ENCODE results near the gene FAM83C.

The FAM83C gene

GRCh38 chr20:35297155-35297554 lies 4.9 kb upstream of the FAM83C start:
- no peak for DNase-seq

- no peak for DNase-seq
These were observed 3.9 kb upstream of the FAM83C start for GRCh38 chr20:35296101-35296554.

GRCh38 chr20:35295674-35296073 lies 3.4 kb upstream of the FAM83C start:
- no peak for DNase-seq

DNA sequence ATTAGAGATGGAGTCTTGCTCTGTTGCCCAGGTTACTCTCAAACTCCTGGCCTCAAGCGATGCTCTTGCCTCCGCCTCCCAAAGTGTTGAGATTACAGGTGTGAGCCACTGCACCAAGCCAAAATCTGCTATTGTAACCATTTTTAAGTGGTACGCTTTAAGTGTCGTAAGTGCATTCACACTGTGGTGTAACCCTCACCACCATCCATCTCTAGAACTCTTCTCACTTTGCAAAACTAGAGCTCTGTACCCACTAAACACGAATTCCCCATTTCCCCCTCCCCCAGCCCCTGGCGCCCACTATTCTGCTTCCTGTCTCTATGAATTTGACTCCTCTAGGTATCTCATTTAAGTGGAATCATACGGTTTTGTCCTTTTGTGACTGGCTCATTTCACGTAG lies 2.8 kb upstream of the FAM83C start:
- DNase-seq = no peak

- DNase-seq = no peak
These were observed 2.1 kb upstream of the FAM83C start for GRCh38 chr20:35294293-35294685.

DNA sequence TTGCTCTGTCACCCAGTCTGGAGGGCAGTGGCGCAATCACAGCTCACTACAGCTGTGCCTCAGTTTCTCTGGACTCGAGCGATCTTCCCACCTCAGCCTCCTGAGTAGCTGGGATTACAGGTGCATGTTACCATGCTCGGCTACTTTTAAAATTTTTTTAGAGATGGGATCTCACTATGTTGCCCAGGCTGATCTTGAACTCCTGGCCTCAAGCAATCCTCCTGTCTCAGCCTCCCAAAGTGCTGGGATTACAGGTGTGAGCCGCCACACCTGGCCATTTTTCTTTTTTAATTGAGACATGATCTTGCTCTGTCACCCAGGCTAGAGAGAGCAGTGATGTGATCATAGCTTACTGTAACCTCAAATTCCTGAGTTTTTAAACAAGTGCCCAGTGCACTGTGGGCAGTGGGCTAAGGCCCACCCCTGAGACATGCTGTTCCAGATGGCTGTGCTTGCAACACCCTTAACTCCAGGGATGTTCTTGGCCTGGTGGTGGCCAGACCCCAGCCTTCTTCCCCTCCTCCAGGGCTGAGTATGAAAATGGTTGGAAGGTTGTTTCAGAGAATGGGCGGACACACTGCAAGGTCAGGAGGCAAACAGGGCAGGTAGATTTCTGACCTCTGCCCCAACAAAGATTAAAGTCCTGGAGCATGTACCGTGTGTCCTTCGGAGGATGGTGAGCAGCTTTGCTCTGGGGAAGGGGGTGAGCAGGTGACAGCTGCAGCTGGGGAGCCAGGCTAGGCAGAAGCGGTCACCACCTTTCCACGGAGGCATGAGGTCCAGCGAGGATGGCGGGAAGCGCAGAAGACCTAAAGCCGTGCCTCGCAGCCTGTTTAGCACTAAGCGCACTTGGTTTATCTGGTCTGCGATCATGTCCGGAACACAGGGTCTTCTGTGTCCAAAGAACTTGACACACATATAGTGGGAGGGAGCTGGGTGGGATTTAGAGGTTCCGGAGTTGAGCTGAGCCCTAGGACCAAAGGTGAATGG lies 1.4 kb upstream of the FAM83C start:
- DNase-seq = no peak

GRCh38 chr20:35292504-35293285 lies 470 bp upstream of the FAM83C start:
- DNase-seq = no peak

- no peak for DNase-seq
These were observed 1.3 kb downstream of the FAM83C start for GRCh38 chr20:35290887-35291417.

GRCh38 chr20:35290186-35290886 lies 1.9 kb downstream of the FAM83C start:
- no peak for DNase-seq

DNA sequence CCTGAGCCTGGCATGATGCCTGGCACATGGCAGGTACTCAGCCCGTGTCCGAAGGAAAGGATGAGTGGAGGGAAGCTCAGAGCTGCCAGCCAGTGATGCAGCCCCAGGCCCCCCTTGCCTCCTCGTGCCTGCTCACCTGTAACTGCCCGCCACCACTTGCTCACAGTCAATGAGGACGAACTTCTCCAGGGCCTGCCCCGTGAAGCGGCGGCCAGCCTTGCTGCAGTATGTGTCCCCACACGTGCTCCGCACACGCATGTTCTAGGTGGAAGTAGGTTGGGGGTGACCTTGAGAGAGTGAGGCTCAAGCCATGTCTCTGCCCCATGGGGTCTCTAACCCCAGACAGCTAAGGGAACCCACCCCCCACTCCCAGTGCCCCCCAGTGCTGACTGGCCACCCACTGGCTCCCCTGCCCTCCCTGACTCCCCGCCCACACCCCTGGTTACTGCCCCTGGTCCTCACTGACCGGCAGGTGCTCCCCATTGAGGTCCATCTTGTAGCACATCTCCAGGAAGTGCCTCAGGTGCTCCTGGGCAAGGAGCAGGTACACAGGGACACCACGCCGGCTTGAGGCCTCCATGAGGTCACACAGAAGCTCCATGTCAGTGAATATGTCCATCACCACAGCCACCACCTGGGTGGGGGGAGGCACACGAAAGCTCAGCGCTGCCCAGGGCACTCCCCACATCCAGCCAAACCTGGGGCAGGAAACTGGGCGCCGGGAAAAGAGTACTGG lies 3.7 kb downstream of the FAM83C start:
- DNase-seq = no peak

GRCh38 chr20:35287509-35288324 lies 4.5 kb downstream of the FAM83C start:
- DNase-seq = no peak

- DNase-seq = no peak
These were observed 5.2 kb downstream of the FAM83C start for GRCh38 chr20:35286899-35287508.

GRCh38 chr20:35286077-35286898 lies 5.9 kb downstream of the FAM83C start:
- DNase-seq = no peak

DNA sequence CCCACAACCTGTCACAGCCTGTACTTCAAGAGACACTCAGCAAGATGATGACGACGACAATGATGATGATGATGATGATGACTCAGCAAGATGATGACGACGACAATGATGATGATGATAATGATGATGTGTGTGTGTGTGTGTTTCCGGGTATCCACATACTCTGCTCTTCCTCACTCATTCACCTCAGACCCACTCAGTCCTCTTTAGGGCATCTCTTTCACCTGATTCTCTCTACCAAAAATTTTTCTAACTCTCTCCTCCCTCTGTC lies 6.5 kb downstream of the FAM83C start:
- no peak for DNase-seq

- DNase-seq = no peak
These were observed 7.0 kb downstream of the FAM83C start for GRCh38 chr20:35284992-35285805.

DNA sequence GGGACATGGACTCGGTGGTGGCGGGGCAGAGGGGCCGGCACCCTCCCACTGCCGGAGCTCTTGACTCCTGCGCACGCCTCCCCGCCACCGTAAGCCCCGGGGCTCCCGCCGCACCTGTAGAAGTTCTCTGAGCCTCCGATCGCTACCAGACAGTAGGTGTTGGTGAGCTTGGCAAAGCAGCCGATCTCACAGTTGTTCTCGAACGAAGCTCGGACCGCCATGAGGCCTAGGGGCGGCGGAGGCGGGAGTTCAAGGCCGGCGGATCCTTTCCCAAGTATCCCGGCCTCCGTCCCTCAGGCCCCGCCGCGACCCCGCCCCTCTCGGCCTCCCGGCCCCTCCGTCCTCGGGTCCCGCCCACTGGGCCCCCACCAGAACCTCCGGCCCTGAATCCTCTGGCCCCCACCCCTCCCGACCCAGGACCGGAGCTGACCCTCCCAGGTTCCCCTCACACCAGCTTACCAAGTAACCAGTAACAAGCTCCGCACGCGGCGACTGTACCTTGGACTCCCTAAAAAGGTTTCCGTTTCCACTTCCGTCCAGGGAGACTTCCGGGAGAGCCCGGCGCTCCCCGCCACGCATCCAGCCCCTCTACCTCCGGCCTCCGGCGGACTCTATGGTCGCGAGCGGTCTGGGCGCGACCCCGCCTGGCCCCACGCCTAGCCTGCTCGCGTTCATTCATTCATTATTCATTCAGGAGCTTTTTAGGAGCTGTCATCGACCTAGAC lies 7.8 kb downstream of the FAM83C start, which contains the start of gene EIF6:
Gene EIF6 (minus strand): TSS at position 506 of the 725 bp plus-strand sequence. CDS start 285 bp downstream, at position 221.
- DNase-seq = peak; percentile 87

DNA sequence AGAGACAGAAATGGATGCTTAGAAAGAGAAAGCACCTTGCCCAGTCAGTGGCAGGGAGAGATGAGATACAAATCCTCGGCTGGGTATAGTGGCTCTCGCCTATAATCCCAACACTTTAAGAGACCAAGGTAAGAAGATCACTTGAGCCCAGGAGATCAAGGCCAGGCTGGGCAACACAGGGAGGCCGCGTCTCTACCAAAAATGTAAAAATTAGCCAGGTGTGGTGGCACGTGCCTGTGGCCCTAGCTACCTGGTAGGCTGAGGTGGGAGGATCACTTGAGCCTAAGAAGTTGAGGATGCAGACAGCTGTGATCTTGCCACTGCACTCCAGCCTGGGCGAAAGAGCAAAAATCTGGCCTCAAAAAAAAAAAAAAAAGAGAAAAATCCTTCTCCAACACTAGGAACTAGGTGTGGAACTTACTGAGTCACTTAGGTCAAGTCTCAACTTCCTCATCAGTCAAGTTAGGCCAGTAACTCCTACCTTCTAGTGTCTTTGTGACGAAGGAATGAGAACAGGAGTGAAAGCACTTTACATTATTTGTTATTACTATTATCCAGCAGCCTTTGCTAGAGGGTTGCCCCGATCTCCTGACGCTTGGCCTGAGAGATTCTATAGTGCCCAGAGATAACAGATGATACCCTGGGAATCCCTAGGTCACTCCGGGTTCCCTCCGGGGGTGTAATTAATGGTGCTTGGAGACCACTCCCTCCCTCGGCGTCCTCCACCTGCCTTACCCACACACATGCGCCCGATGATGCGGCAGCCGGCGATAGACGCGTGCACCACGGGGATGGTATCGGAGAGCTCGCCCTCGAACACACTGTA lies 8.6 kb downstream of the FAM83C start:
- no peak for DNase-seq

Data from RPMI8226 (cell line).